PC-9 (cell line): ENCODE data around the gene UBLCP1. TPM values are rescaled to one million over a fixed set of nuclear protein-coding genes. Genes with fewer than 3 reads are reported as not detected.

Source experiments
- BruUV-seq: library from RNA; stranded (reverse); fragments of 400-500 nt; replicated peaks from 2 replicates; lab custom pipeline; 2021; lab: Mats Ljungman, UMichigan
- CTCF ChIA-PET: fragments of 300-600 bp; sonication (Branson Sonifier 250); formaldehyde crosslinking; loops from one replicate; lab custom pipeline; 2022; ENCODE audit warnings: antibody characterized with exemption; lab: Charles Lee
- POLR2A ChIA-PET: fragments of 300-600 bp; sonication (Branson Sonifier 250); formaldehyde crosslinking; loops from one replicate; lab custom pipeline; 2022; ENCODE audit warnings: antibody characterized with exemption; ENCODE audit not compliant: unreplicated experiment; lab: Charles Lee
- DNase-seq, 2 experiments: peaks; one replicate each; pipeline versions ENCODE4 v3.0.0 to v3.0.0-alpha.2; 2015 to 2022; ENCODE audit warnings: mixed read lengths in 1 of 2
- H2AFZ ChIP-seq: fragments of 200-600 bp; sonication (generic); 2 replicates; pipeline ENCODE4 v1.8.1; 2017; ENCODE audit warnings: antibody characterized with exemption
- H3F3A ChIP-seq: fragments of 200-600 bp; sonication (generic); 2 replicates; pipeline ENCODE4 v1.8.1; 2017; ENCODE audit warnings: antibody characterized with exemption, mild to moderate bottlenecking, low read depth; ENCODE audit not compliant: insufficient read depth
- H3K27ac ChIP-seq: fragments of 200-600 bp; sonication (generic); 2 replicates; pipeline ENCODE4 v1.6.1; 2016; ENCODE audit warnings: mixed run types
- H3K27me3 ChIP-seq: fragments of 200-600 bp; sonication (generic); 2 replicates; pipeline ENCODE4 v1.6.1; 2016; ENCODE audit warnings: low read depth, mixed run types; ENCODE audit not compliant: insufficient read depth
- H3K36me3 ChIP-seq: fragments of 200-600 bp; sonication (generic); 2 replicates; pipeline ENCODE4 v1.6.1; 2016; ENCODE audit warnings: low read depth, mixed run types
- H3K4me1 ChIP-seq: fragments of 200-600 bp; sonication (generic); replicated peaks from 2 replicates; pipeline ENCODE4 v1.6.1; 2016; ENCODE audit warnings: mixed run types; ENCODE audit not compliant: insufficient read depth
- H3K4me2 ChIP-seq: fragments of 200-600 bp; sonication (generic); 2 replicates; pipeline ENCODE4 v1.6.1; 2017; ENCODE audit warnings: mixed run types
- H3K4me3 ChIP-seq: fragments of 200-600 bp; sonication (generic); 2 replicates; pipeline ENCODE4 v1.6.1; 2016; ENCODE audit warnings: mixed run types
- H3K79me2 ChIP-seq: fragments of 200-600 bp; sonication (generic); 2 replicates; pipeline ENCODE4 v1.6.1; 2017; ENCODE audit warnings: low read depth, mixed run types
- H3K9me2 ChIP-seq: fragments of 200-600 bp; sonication (generic); 2 replicates; pipeline ENCODE4 v1.8.1; 2017; ENCODE audit warnings: mild to moderate bottlenecking; ENCODE audit not compliant: insufficient read depth
- H3K9me3 ChIP-seq: fragments of 200-600 bp; sonication (generic); 2 replicates; pipeline ENCODE4 v1.8.1; 2016; ENCODE audit warnings: low read depth; ENCODE audit not compliant: insufficient read depth
- H4K20me1 ChIP-seq: fragments of 200-600 bp; sonication (generic); 2 replicates; pipeline ENCODE4 v1.8.1; 2017; ENCODE audit not compliant: insufficient read depth
- CTCF ChIP-seq: fragments of 200-600 bp; sonication (generic); conservative IDR thresholded peaks from 2 replicates; pipeline ENCODE4 v1.6.1; 2017; ENCODE audit warnings: mixed run types, antibody characterized with exemption, mild to moderate bottlenecking, moderate library complexity
- EZH2 ChIP-seq: fragments of 200-600 bp; sonication (generic); IDR thresholded peaks from 2 replicates; pipeline ENCODE4 v1.8.0; 2017; ENCODE audit warnings: antibody characterized with exemption, low read depth
- intact Hi-C: fragments of 100-400 bp; cut with micrococcal nuclease; formaldehyde crosslinking; loops from one replicate; pipeline ENCODE4 v1.10.0; 2022; ENCODE audit not compliant: unreplicated experiment
- total RNA-seq: library from RNA; stranded (reverse); gene quantifications from 2 replicates; pipeline ENCODE4 v1.2.3, GENCODE V29; 2021

The UBLCP1 gene
- total RNA-seq, 1 experiment from 2014 or later = 27.8 TPM

GRCh38 chr5:159319363-159319762 lies 56.3 kb downstream of the UBLCP1 start:
- Histone ChIP-seq H2AFZ (no peak overlapping the region), H4K20me1 (no peaks in the 10 kb centered on the region), H3K4me1 (no peaks in the 10 kb centered on the region), H3K4me3 (no peak overlapping the region), H3K27ac (no peak overlapping the region), H3K9me2 (no peaks in the 10 kb centered on the region), H3K4me2 (no peak overlapping the region), H3K79me2 (no peaks in the 10 kb centered on the region), H3K36me3 (no peaks in the 10 kb centered on the region), H3K9me3 (no peaks in the 10 kb centered on the region), H3F3A (no peaks in the 10 kb centered on the region), H3K27me3 (no peaks in the 10 kb centered on the region)
- DNase-seq = no peak
- intact Hi-C loops = no loop called here
- CTCF ChIA-PET = no interaction called here
- POLR2A ChIA-PET = interaction anchor here (0.7 kb wide), 1 partner anchor 167 kb away, joined by 4 read pairs; no protein-coding TSS in a partner anchor
- no TSS peak for BruUV-seq
- TF ChIP-seq CTCF = no peak
- TF ChIP-seq EZH2 = no peak

GRCh38 chr5:159319832-159320231 lies 56.7 kb downstream of the UBLCP1 start:
- Histone ChIP-seq H3K9me3 (no peaks in the 10 kb centered on the region), H3K4me1 (no peaks in the 10 kb centered on the region), H3K79me2 (no peaks in the 10 kb centered on the region), H3K4me3 (no peak overlapping the region), H2AFZ (no peak overlapping the region), H3F3A (no peaks in the 10 kb centered on the region), H3K27me3 (no peaks in the 10 kb centered on the region), H3K27ac (no peak overlapping the region), H3K36me3 (no peaks in the 10 kb centered on the region), H3K9me2 (no peaks in the 10 kb centered on the region), H4K20me1 (no peaks in the 10 kb centered on the region), H3K4me2 (no peak overlapping the region)
- no peak for DNase-seq
- CTCF ChIA-PET = no interaction called here
- intact Hi-C loops = no loop called here
- TF ChIP-seq EZH2 (no peak), CTCF (no peak)
- BruUV-seq = no TSS peak
- POLR2A ChIA-PET = no interaction called here

- H3K9me3 ChIP-seq = no peaks in the 10 kb centered on the region
- H3K27me3 ChIP-seq = no peaks in the 10 kb centered on the region
- TF ChIP-seq CTCF (no peak), EZH2 (no peak)
- no peak overlapping the region for H2AFZ ChIP-seq
- H4K20me1 ChIP-seq = no peaks in the 10 kb centered on the region
- no peak overlapping the region for H3K27ac ChIP-seq
- no peak overlapping the region for H3K4me2 ChIP-seq
- ChIA-PET CTCF (no interaction called here), POLR2A (no interaction called here)
- H3F3A ChIP-seq = no peaks in the 10 kb centered on the region
- BruUV-seq = no TSS peak
- DNase-seq = no peak
- H3K4me3 ChIP-seq = no peak overlapping the region
- intact Hi-C loops = no loop called here
- no peaks in the 10 kb centered on the region for H3K9me2 ChIP-seq
- no peaks in the 10 kb centered on the region for H3K4me1 ChIP-seq
- no peaks in the 10 kb centered on the region for H3K36me3 ChIP-seq
- H3K79me2 ChIP-seq = no peaks in the 10 kb centered on the region
Observed at GRCh38 chr5:159322180-159322579, 59.1 kb downstream of the UBLCP1 start.
